Right lobe of liver (tissue), 4 donors: Measurements from ENCODE around the gene APOL5.

ENCODE experiments used
- CTCF ChIP-seq, 4 donors: fragments of 200-600 bp in 3 of 4; fragments of 450-650 bp in 1 of 4; IDR thresholded peaks; one replicate each; pipeline versions ENCODE4 v1.5.1 to v1.8.0; 2016 to 2022; ENCODE audit warnings: antibody characterized with exemption in 4 of 4, mild to moderate bottlenecking in 2 of 4
- POLR2A ChIP-seq: fragments of 450-650 bp; IDR thresholded peaks from one replicate; pipeline ENCODE4 v1.6.1; 2017; ENCODE audit warnings: antibody characterized with exemption, mild to moderate bottlenecking
- donor health status: DM: no; HTN: no; CAD: no.
- donor health status: DM: no; HTN: no; CAD: no.
- donor health status: DM: no; HTN: yes; CAD: no.

GRCh38 chr22:35688913-35689675 is 28.6 kb upstream of the APOL5 start:
- TF ChIP-seq CTCF (IDR thresholded peaks at IDR 0.05) (no peak), POLR2A (no peak)
